GM21360 (cell line): ENCODE measurements around the gene DBI.
A peak's percentile ranks its signal among the peaks of the same experiment; 100 is the strongest.
"Not testable (repeated sequence)": the region's sequence is repeated elsewhere in the genome, so short reads cannot be mapped to it uniquely, and the experiment has no call there.

Experiments used
- ATAC-seq: cut with Tn5 transposase; IDR thresholded peaks from one replicate; pipeline ENCODE4 v1.9.1; 2021; ENCODE audit warnings: mild to moderate bottlenecking, moderate library complexity; ENCODE audit not compliant: unreplicated experiment

DBI gene

GRCh38 chr2:119364798-119365197 is 2.0 kb upstream of the DBI start:
- no peak for ATAC-seq

GRCh38 chr2:119365436-119365835 is 1.3 kb upstream of the DBI start:
- no peak for ATAC-seq

- ATAC-seq: peak; percentile 1
Measured at GRCh38 chr2:119366161-119366648, 572 bp upstream of the DBI start.

- peak; percentile 35 for ATAC-seq
Measured at GRCh38 chr2:119367472-119368099, 809 bp downstream of the DBI start.

GRCh38 chr2:119369845-119370244 is 3.1 kb downstream of the DBI start:
- no peak for ATAC-seq

- no peak for ATAC-seq
Measured at GRCh38 chr2:119371111-119371510, 4.3 kb downstream of the DBI start.

GRCh38 chr2:119372778-119373568 is 6.2 kb downstream of the DBI start:
- ATAC-seq: no peak

GRCh38 chr2:119373907-119374745 is 7.3 kb downstream of the DBI start:
- ATAC-seq: not testable (repeated sequence)

GRCh38 chr2:119376406-119376805 is 9.6 kb downstream of the DBI start:
- ATAC-seq: not testable (repeated sequence)

- no peak for ATAC-seq
Measured at GRCh38 chr2:119376810-119377209, 10.0 kb downstream of the DBI start.

GRCh38 chr2:119377294-119377992 is 10.7 kb downstream of the DBI start:
- no peak for ATAC-seq

GRCh38 chr2:119377993-119378345 is 11.2 kb downstream of the DBI start:
- ATAC-seq: no peak

- no peak for ATAC-seq
Measured at GRCh38 chr2:119378566-119378965, 11.8 kb downstream of the DBI start.

- no peak for ATAC-seq
Measured at GRCh38 chr2:119383410-119384140, 16.8 kb downstream of the DBI start.

- no peak for ATAC-seq
Measured at GRCh38 chr2:119384971-119385370, 18.2 kb downstream of the DBI start.

GRCh38 chr2:119385466-119385865 is 18.7 kb downstream of the DBI start:
- ATAC-seq: no peak

GRCh38 chr2:119387381-119388129 is 20.8 kb downstream of the DBI start:
- ATAC-seq: peak; percentile 89

- ATAC-seq: no peak
Measured at GRCh38 chr2:119389615-119390306, 23.0 kb downstream of the DBI start.
